ENCODE results near the gene OPALIN.

- TF ChIP-seq CTCF (conservative IDR thresholded peaks at IDR 0.05; ENCODE audit: low read depth, low read length): no peak
- TF ChIP-seq EZH2 (IDR thresholded peaks at IDR 0.05; ENCODE audit: borderline replicate concordance, low read depth, low read length, poor library complexity, severe bottlenecking): no peak
These were observed 15.2 kb upstream of the OPALIN start for GRCh38 chr10:96374004-96374403.
